ENCODE data around the gene SAMM50.
"Not testable (repeated sequence)": the region's sequence is repeated elsewhere in the genome, so short reads cannot be mapped to it uniquely, and the experiment has no call there.

The SAMM50 gene

DNA sequence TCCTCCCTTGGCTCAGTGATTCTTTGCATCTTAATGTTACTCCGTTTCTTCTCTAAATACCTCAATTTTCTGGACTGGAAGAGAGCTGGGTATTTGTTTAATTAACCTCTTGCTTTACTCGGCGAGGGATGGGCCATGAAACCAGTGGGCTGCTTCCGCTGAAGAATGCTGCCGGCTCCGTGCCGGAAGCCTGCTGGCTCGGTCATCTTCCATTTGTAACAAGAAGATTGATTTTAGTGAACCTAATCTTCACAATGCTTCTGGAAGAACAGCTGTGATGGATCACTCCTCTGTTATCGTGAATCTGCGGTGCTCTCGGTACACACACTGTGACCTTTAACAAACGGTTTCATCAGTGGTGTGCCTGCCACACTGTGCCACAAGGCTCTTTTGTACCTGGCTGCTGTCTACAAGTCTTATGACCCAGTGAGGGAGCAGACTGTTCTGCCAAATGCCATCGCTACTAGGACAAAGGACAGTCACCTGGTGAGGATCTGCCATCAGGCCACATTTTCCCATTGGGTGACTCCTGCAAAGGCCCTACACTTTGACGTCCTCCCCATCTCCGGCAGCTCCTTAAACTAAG is 43.5 kb downstream of the SAMM50 start:
- Mint-ChIP-seq H3K27me3 (no peaks in the 10 kb centered on the region), H3K9me3 (ENCODE audit: low read depth) (no peaks in the 10 kb centered on the region), H3K4me1 (ENCODE audit: low read depth) (peaks cover 26% of the 10 kb centered on the region), H3K27ac (no peak overlapping the region), H3K36me3 (peaks cover 7% of the 10 kb centered on the region), H3K4me3 (no peak overlapping the region)

DNA sequence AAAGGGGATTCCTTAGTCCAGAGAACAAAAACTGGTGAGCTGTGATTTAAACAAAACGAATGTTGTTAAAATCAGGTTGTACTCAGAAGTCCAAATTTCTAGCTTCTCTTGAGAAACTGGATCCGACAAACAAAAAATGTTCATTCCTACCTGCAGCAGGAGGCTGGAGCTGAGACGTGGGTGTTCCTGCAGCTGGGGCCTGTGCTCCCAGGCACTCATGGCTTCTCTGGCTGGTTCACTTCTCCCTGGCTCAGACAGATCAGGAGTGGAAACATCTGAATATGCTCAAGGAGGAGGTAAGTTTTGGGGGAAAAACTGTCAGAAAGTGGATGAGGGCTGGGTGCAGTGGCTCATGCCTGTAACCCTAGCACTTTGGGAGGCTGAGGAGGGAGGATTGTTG is 44.1 kb downstream of the SAMM50 start:
- peaks cover 24% of the 10 kb centered on the region for H3K4me1 Mint-ChIP-seq (ENCODE audit: low read depth)

DNA sequence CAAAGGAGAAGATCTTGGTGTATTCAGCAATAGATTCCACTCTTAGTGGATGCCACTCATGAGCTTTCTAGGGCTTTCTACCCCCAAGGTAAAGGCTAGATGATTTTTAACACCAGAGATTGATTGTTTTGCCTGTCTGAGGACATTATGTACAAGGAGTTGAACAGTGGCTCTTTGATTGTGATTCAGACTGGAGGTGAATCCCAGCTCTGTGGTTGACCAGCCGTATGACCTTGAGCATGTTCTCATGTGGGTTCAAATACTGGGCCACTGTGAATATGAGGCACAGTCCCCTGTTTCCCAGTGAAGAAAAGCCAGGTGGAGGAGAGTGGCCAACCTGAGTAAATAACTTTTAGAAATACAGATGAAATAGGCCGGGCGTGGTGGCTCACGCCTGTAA is 44.9 kb downstream of the SAMM50 start:
- Mint-ChIP-seq H3K27me3 (no peaks in the 10 kb centered on the region), H3K9me3 (ENCODE audit: low read depth) (no peaks in the 10 kb centered on the region), H3K4me1 (ENCODE audit: low read depth) (peaks cover 17% of the 10 kb centered on the region), H3K4me3 (no peak overlapping the region), H3K36me3 (peaks cover 7% of the 10 kb centered on the region), H3K27ac (no peak overlapping the region)

More for the DNA sequence above, 44.1 kb downstream of the SAMM50 start:
- peaks cover 8% of the 10 kb centered on the region for H3K36me3 Mint-ChIP-seq
- no peaks in the 10 kb centered on the region for H3K27me3 Mint-ChIP-seq
- no peak overlapping the region for H3K27ac Mint-ChIP-seq
- no peak overlapping the region for H3K4me3 Mint-ChIP-seq
- no peaks in the 10 kb centered on the region for H3K9me3 Mint-ChIP-seq (ENCODE audit: low read depth)

DNA sequence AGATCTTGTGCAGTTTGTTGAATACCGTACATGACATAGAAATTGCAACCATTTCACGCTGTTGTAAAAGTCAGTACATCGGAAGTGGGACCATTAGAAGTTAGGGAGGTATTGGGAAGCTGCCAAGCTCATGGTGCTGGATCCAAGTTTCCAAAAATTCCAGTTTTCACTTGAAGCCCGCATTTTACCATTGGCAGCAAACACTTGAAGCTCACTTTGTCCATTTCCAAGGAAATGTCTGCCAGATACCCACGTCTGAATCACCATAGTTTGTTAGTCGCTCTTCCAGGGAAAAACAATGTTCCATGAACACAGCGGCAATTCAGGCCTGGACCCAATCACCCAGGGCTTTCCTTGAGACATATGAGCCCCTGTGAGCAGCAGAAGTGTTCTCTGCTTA is 46.3 kb downstream of the SAMM50 start:
- H3K9me3 Mint-ChIP-seq (ENCODE audit: low read depth): no peaks in the 10 kb centered on the region
- H3K36me3 Mint-ChIP-seq: peaks cover 9% of the 10 kb centered on the region
- H3K4me3 Mint-ChIP-seq: no peak overlapping the region
- H3K27me3 Mint-ChIP-seq: no peaks in the 10 kb centered on the region
- no peak overlapping the region for H3K27ac Mint-ChIP-seq
- peaks cover 9% of the 10 kb centered on the region for H3K4me1 Mint-ChIP-seq (ENCODE audit: low read depth)

DNA sequence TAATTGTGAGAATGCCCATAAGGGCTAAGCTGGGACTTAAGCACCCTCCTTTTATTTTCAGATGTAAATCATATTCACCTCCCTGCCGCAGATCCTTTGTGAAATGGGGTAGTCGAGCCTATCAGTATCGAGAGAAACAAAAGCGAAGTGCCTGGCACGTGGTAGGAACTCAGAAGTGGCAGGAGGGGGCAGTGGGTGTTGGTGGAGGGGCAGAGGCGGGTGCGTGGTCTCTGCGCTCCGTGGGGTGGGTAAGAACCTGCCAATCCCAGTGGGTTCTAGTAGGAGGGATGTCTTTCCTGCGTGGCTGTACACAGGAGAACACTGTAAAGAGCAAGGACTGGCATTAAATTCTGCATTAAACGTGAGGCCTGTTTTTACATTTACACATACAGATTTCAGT is 47.1 kb downstream of the SAMM50 start:
- Mint-ChIP-seq H3K9me3 (ENCODE audit: low read depth) (no peaks in the 10 kb centered on the region), H3K4me1 (ENCODE audit: low read depth) (peaks cover 4% of the 10 kb centered on the region), H3K27ac (no peak overlapping the region), H3K27me3 (no peaks in the 10 kb centered on the region), H3K4me3 (no peak overlapping the region), H3K36me3 (peaks cover 9% of the 10 kb centered on the region)

GRCh38 chr22:44002997-44003396 is 47.8 kb downstream of the SAMM50 start:
- peaks cover 14% of the 10 kb centered on the region for H3K36me3 Mint-ChIP-seq
- no peak overlapping the region for H3K27ac Mint-ChIP-seq
- H3K4me1 Mint-ChIP-seq (ENCODE audit: low read depth): peaks cover under 1% of the 10 kb centered on the region
- H3K9me3 Mint-ChIP-seq (ENCODE audit: low read depth): no peaks in the 10 kb centered on the region
- no peak overlapping the region for H3K4me3 Mint-ChIP-seq
- H3K27me3 Mint-ChIP-seq: no peaks in the 10 kb centered on the region

- H3K27ac Mint-ChIP-seq: no peak overlapping the region
- no peaks in the 10 kb centered on the region for H3K4me1 Mint-ChIP-seq (ENCODE audit: low read depth)
- H3K9me3 Mint-ChIP-seq (ENCODE audit: low read depth): no peaks in the 10 kb centered on the region
- no peak overlapping the region for H3K4me3 Mint-ChIP-seq
- H3K36me3 Mint-ChIP-seq: peaks cover 14% of the 10 kb centered on the region
- H3K27me3 Mint-ChIP-seq: no peaks in the 10 kb centered on the region
These were observed 48.3 kb downstream of the SAMM50 start for GRCh38 chr22:44003405-44004103.

GRCh38 chr22:44004104-44004460 is 48.8 kb downstream of the SAMM50 start:
- Mint-ChIP-seq H3K4me1 (ENCODE audit: low read depth) (no peaks in the 10 kb centered on the region), H3K4me3 (no peak overlapping the region), H3K36me3 (peaks cover 14% of the 10 kb centered on the region), H3K27me3 (no peaks in the 10 kb centered on the region), H3K9me3 (ENCODE audit: low read depth) (no peaks in the 10 kb centered on the region), H3K27ac (no peak overlapping the region)

- H3K27ac Mint-ChIP-seq: no peak overlapping the region
- no peaks in the 10 kb centered on the region for H3K9me3 Mint-ChIP-seq (ENCODE audit: low read depth)
- H3K36me3 Mint-ChIP-seq: peaks cover 16% of the 10 kb centered on the region
- H3K4me1 Mint-ChIP-seq (ENCODE audit: low read depth): no peaks in the 10 kb centered on the region
- no peak overlapping the region for H3K4me3 Mint-ChIP-seq
- H3K27me3 Mint-ChIP-seq: no peaks in the 10 kb centered on the region
These were observed 50.3 kb downstream of the SAMM50 start for GRCh38 chr22:44005524-44005923.

DNA sequence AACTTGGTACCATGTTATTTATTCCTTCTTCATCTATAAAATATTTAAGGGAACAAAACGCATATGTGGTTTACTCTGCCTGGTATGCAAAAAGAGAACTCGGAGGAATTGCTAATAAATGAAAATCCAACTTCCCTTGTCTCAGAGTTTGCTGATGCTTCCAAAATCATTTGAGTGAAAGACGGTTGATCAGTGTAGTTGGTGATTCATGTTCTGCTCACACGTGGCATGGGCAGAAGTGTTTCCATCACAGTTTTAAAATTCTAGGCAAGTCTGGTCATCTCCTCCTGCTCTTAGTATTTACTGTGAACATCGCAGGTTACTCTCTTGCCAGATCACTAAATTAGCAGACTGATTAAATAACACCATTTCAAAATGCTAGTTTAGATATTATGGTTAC is 56.9 kb downstream of the SAMM50 start:
- no peak overlapping the region for H3K27ac Mint-ChIP-seq
- peaks cover 12% of the 10 kb centered on the region for H3K36me3 Mint-ChIP-seq
- no peaks in the 10 kb centered on the region for H3K9me3 Mint-ChIP-seq (ENCODE audit: low read depth)
- no peaks in the 10 kb centered on the region for H3K27me3 Mint-ChIP-seq
- no peak overlapping the region for H3K4me3 Mint-ChIP-seq
- no peaks in the 10 kb centered on the region for H3K4me1 Mint-ChIP-seq (ENCODE audit: low read depth)

GRCh38 chr22:44012591-44012990 is 57.3 kb downstream of the SAMM50 start:
- Mint-ChIP-seq H3K4me3 (no peak overlapping the region), H3K27me3 (no peaks in the 10 kb centered on the region), H3K27ac (no peak overlapping the region), H3K4me1 (ENCODE audit: low read depth) (no peaks in the 10 kb centered on the region), H3K36me3 (peaks cover 9% of the 10 kb centered on the region), H3K9me3 (ENCODE audit: low read depth) (no peaks in the 10 kb centered on the region)

GRCh38 chr22:44014241-44014640 is 59.0 kb downstream of the SAMM50 start:
- Mint-ChIP-seq H3K4me3 (no peak overlapping the region), H3K27ac (no peak overlapping the region), H3K36me3 (peaks cover 4% of the 10 kb centered on the region), H3K4me1 (ENCODE audit: low read depth) (no peaks in the 10 kb centered on the region), H3K9me3 (ENCODE audit: low read depth) (no peaks in the 10 kb centered on the region), H3K27me3 (no peaks in the 10 kb centered on the region)

- H3K27ac Mint-ChIP-seq; H3K4me1 Mint-ChIP-seq (ENCODE audit: low read depth); H3K9me3 Mint-ChIP-seq (ENCODE audit: low read depth); H3K36me3 Mint-ChIP-seq; H3K4me3 Mint-ChIP-seq; H3K27me3 Mint-ChIP-seq: not testable (repeated sequence)
These were observed 61.3 kb downstream of the SAMM50 start for GRCh38 chr22:44016586-44016985.

DNA sequence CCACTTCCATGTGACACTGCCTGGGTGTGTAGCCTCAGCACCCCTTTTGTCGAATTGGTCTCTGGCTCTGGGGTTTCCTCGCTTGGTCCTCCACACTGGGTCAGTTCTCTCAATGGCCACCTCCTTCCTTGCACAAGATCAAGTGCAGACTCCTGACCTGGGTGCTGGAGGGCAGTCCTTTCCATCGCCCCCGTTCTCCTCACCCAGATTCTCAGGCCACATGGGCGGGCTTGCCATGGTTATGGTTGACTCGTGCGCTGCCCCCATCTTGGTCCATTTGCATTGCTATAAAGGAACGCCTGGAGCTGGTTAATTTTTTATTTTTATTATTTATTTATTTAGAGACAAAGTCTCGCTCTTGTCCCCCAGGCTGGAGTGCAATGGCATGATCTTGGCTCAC is 63.4 kb downstream of the SAMM50 start:
- Mint-ChIP-seq H3K9me3 (ENCODE audit: low read depth) (no peaks in the 10 kb centered on the region), H3K4me3 (no peak overlapping the region), H3K4me1 (ENCODE audit: low read depth) (peaks cover under 1% of the 10 kb centered on the region), H3K36me3 (peaks cover under 1% of the 10 kb centered on the region), H3K27me3 (no peaks in the 10 kb centered on the region), H3K27ac (no peak overlapping the region)

- Mint-ChIP-seq H3K27ac (no peak overlapping the region), H3K4me3 (no peak overlapping the region), H3K9me3 (ENCODE audit: low read depth) (no peaks in the 10 kb centered on the region), H3K36me3 (peaks cover 3% of the 10 kb centered on the region), H3K4me1 (ENCODE audit: low read depth) (peaks cover 4% of the 10 kb centered on the region), H3K27me3 (no peaks in the 10 kb centered on the region)
These were observed 64.2 kb downstream of the SAMM50 start for GRCh38 chr22:44019416-44019815.

- peaks cover 3% of the 10 kb centered on the region for H3K36me3 Mint-ChIP-seq
- peaks cover 4% of the 10 kb centered on the region for H3K4me1 Mint-ChIP-seq (ENCODE audit: low read depth)
- no peaks in the 10 kb centered on the region for H3K9me3 Mint-ChIP-seq (ENCODE audit: low read depth)
- H3K27me3 Mint-ChIP-seq: no peaks in the 10 kb centered on the region
- no peak overlapping the region for H3K4me3 Mint-ChIP-seq
- H3K27ac Mint-ChIP-seq: no peak overlapping the region
These were observed 64.6 kb downstream of the SAMM50 start for GRCh38 chr22:44019846-44020245.
